Calu3 (cell line): Measurements from ENCODE around the gene XBP1. TPM values are rescaled to one million over a fixed set of nuclear protein-coding genes. Genes with fewer than 3 reads are reported as not detected.

Source experiments
- BruUV-seq: library from RNA; stranded (reverse); fragments of 400-500 nt; replicated peaks from 2 replicates; lab custom pipeline; 2021; lab: Mats Ljungman, UMichigan
- CTCF ChIA-PET: fragments of 300-600 bp; sonication (Branson Sonifier 250); formaldehyde crosslinking; loops from one replicate; lab custom pipeline; 2022; ENCODE audit warnings: antibody characterized with exemption; lab: Charles Lee
- DNase-seq: peaks from one replicate; pipeline ENCODE4 v3.0.0; 2022
- H3K27ac Mint-ChIP-seq: one replicate; pipeline ENCODE4 v1.8.0; 2022; ENCODE audit warnings: mixed read lengths; ENCODE audit not compliant: unreplicated experiment
- H3K27me3 Mint-ChIP-seq: one replicate; pipeline ENCODE4 v1.8.0; 2022; ENCODE audit warnings: mixed read lengths; ENCODE audit not compliant: unreplicated experiment
- H3K36me3 Mint-ChIP-seq: one replicate; pipeline ENCODE4 v1.8.0; 2022; ENCODE audit warnings: mild to moderate bottlenecking, moderate library complexity, mixed read lengths; ENCODE audit not compliant: insufficient read depth, unreplicated experiment
- H3K4me1 Mint-ChIP-seq: one replicate; pipeline ENCODE4 v1.8.0; 2022; ENCODE audit warnings: mild to moderate bottlenecking, low read depth, mixed read lengths; ENCODE audit not compliant: unreplicated experiment
- H3K4me3 Mint-ChIP-seq: one replicate; pipeline ENCODE4 v1.8.0; 2022; ENCODE audit warnings: mild to moderate bottlenecking, low read depth, moderate library complexity, mixed read lengths; ENCODE audit not compliant: unreplicated experiment
- H3K9me3 Mint-ChIP-seq: one replicate; pipeline ENCODE4 v1.8.0; 2022; ENCODE audit warnings: low read depth, mixed read lengths; ENCODE audit not compliant: unreplicated experiment
- CTCF ChIP-seq: fragments of 200-600 bp; IDR thresholded peaks from one replicate; pipeline ENCODE4 v1.8.0; 2022; ENCODE audit warnings: antibody characterized with exemption; ENCODE audit not compliant: unreplicated experiment
- intact Hi-C: fragments of 100-400 bp; cut with micrococcal nuclease; formaldehyde crosslinking; loops from one replicate; pipeline ENCODE4 v1.10.0; 2022; ENCODE audit not compliant: unreplicated experiment
- total RNA-seq: library from RNA; stranded (reverse); gene quantifications from 2 replicates; pipeline ENCODE4 v1.2.3, GENCODE V29; 2022

The XBP1 gene
- total RNA-seq, 1 experiment from 2014 or later: 179 TPM

- CTCF ChIA-PET: interaction anchor here (0.7 kb wide), 3 partner anchors 247 to 800 kb away, joined by 3 to 4 read pairs (median 3); no protein-coding TSS in a partner anchor
These were observed 2.3 kb upstream of the XBP1 start for GRCh38 chr22:28802595-28803123.

GRCh38 chr22:28801845-28802594 lies 1.7 kb upstream of the XBP1 start:
- peaks cover 23% of the 10 kb centered on the region for H3K4me1 Mint-ChIP-seq

More at GRCh38 chr22:28802595-28803123, 2.3 kb upstream of the XBP1 start:
- Mint-ChIP-seq H3K27me3 (no peaks in the 10 kb centered on the region), H3K4me1 (peaks cover 23% of the 10 kb centered on the region), H3K4me3 (peak overlapping the region; percentile 83), H3K9me3 (no peaks in the 10 kb centered on the region), H3K36me3 (peaks cover 55% of the 10 kb centered on the region), H3K27ac (peak overlapping the region; percentile 97)
- TF ChIP-seq CTCF: no peak
- no peak for DNase-seq
- intact Hi-C loops: no loop called here
- BruUV-seq: no TSS peak

GRCh38 chr22:28799606-28800307 lies 612 bp downstream of the XBP1 start:
- TSS peak; percentile 34 for BruUV-seq
- peak; percentile 72 for DNase-seq
- H3K4me3 Mint-ChIP-seq: peak overlapping the region; percentile 83
- H3K27ac Mint-ChIP-seq: peak overlapping the region; percentile 97
- intact Hi-C loops: loop anchor here (2.0 kb wide), 1 partner anchor 29 kb away; no protein-coding TSS in a partner anchor
- no peak for TF ChIP-seq CTCF
- CTCF ChIA-PET: interaction anchor here (0.6 to 1.3 kb wide), 5 partner anchors 11 to 30 kb away, joined by 3 read pairs; partner anchors contain the start of gene CCDC117
- no peaks in the 10 kb centered on the region for H3K9me3 Mint-ChIP-seq
- H3K36me3 Mint-ChIP-seq: peaks cover 84% of the 10 kb centered on the region
- H3K4me1 Mint-ChIP-seq: peaks cover 23% of the 10 kb centered on the region
- no peaks in the 10 kb centered on the region for H3K27me3 Mint-ChIP-seq

More at GRCh38 chr22:28801845-28802594, 1.7 kb upstream of the XBP1 start:
- BruUV-seq: no TSS peak
- H3K36me3 Mint-ChIP-seq: peaks cover 62% of the 10 kb centered on the region
- intact Hi-C loops: no loop called here
- H3K27ac Mint-ChIP-seq: peak overlapping the region; percentile 97
- CTCF ChIA-PET: interaction anchor here (0.7 kb wide), 3 partner anchors 44 to 572 kb away, joined by 3 to 4 read pairs (median 3); no protein-coding TSS in a partner anchor
- no peaks in the 10 kb centered on the region for H3K27me3 Mint-ChIP-seq
- H3K9me3 Mint-ChIP-seq: no peaks in the 10 kb centered on the region
- peak overlapping the region; percentile 83 for H3K4me3 Mint-ChIP-seq
- TF ChIP-seq CTCF: no peak
- DNase-seq: peak; percentile 41

- no peaks in the 10 kb centered on the region for H3K27me3 Mint-ChIP-seq
- H3K4me1 Mint-ChIP-seq: peaks cover 29% of the 10 kb centered on the region
- peaks cover 91% of the 10 kb centered on the region for H3K36me3 Mint-ChIP-seq
- H3K4me3 Mint-ChIP-seq: peak overlapping the region; percentile 83
- H3K27ac Mint-ChIP-seq: peak overlapping the region; percentile 97
- TF ChIP-seq CTCF: no peak
- H3K9me3 Mint-ChIP-seq: no peaks in the 10 kb centered on the region
- CTCF ChIA-PET: interaction anchor here (0.6 to 0.9 kb wide), 3 partner anchors 17 to 120 kb away, joined by 3 to 5 read pairs (median 3); no protein-coding TSS in a partner anchor
- intact Hi-C loops: loop anchor here (2.0 kb wide), 1 partner anchor 30 kb away; no protein-coding TSS in a partner anchor
- no TSS peak for BruUV-seq
- DNase-seq: peak; percentile 56
These were observed 1.4 kb downstream of the XBP1 start for GRCh38 chr22:28798810-28799605.
